Subcutaneous adipose tissue (tissue), 4 donors: ENCODE measurements around the gene GPN1. TPM values are rescaled to one million over a fixed set of nuclear protein-coding genes. Genes with fewer than 3 reads are reported as not detected.

Experiments used
- CTCF ChIP-seq: fragments of 450-650 bp; IDR thresholded peaks from one replicate; pipeline ENCODE4 v1.5.1; 2016; ENCODE audit warnings: low read depth, mild to moderate bottlenecking, control low read depth, antibody characterized with exemption, moderate library complexity
- total RNA-seq, 4 donors: library from RNA; depleted of rRNA; stranded (reverse); fragments of >200 nt; gene quantifications; one replicate each; pipeline ENCODE4 v1.1.0, GENCODE V29; 2016

GPN1 gene
- total RNA-seq, 4 donors from 2014 or later, result 19.6 to 32.3 (median 27.6) TPM

- TF ChIP-seq CTCF, result no peak
Measured at GRCh38 chr2:27615316-27615715, 13.5 kb upstream of the GPN1 start.

- TF ChIP-seq CTCF, result no peak
Measured at GRCh38 chr2:27621524-27621923, 7.3 kb upstream of the GPN1 start.

GRCh38 chr2:27622921-27623384, 5.9 kb upstream of the GPN1 start:
- TF ChIP-seq CTCF, result no peak

GRCh38 chr2:27624943-27625342, 3.9 kb upstream of the GPN1 start:
- TF ChIP-seq CTCF, result no peak

DNA sequence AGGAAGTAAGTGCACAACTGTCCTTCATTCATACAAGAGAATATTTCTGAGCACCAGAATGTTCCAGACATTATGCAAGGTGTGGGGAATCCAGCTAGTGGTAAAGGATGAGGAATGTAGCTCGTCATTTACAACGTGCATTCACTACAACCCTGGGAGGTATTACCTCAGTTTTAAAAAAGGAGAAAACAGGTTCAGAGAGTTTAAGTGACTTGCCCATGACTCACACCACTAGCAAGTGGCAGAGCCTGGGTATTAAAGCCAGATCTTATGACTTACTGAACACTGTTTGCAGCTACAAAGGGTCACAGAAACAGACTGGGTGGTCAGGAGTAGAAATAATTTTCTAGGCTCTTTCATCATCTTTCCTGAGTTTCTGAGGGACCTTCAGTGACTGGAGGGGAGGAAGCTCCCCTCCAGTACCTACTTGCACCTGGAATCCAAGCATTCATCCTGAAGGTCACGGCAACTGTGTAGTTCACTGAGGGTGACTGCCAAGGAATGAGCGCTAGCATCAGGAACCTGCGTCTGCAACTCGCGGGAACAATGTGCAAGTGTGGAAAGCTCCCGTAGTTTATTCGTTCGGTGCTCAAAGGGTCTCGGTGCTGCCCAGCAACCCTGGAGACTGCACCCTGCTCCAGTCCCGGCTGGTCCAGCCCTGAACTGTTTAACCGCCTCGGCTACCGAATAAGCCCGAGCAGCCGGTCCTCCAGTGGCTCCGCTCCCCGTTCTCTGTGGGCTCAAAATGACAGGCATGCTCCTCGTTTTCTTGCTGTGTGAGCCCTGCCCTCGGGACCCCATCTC, 685 bp upstream of the GPN1 start:
- TF ChIP-seq CTCF, result no peak

DNA sequence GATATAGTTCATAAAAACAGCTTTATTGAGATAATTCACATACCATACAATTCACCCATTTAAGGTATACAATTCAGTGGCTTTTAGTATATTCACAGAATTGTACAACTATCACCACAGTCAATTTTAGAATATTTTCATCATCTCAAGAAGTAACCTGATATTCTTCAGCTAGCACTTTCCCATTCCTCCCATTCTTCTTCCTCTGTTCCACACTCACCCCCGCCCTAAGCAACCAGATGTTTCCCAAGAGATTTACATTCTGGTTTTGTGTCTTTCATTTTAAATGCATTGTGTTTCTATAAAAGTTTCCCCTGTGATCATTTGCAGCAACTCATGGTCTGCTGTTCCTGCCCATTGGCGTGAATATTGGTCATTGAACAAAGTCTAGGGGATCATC, 5.4 kb downstream of the GPN1 start:
- no peak for TF ChIP-seq CTCF

GRCh38 chr2:27636766-27637165, 7.9 kb downstream of the GPN1 start:
- no peak for TF ChIP-seq CTCF
